HepG2 (cell line): ENCODE measurements around the gene CPVL. TPM values are rescaled to one million over a fixed set of nuclear protein-coding genes. Genes with fewer than 3 reads are reported as not detected.
A peak's percentile ranks its signal among the peaks of the same experiment; 100 is the strongest.

Experiments
- AGO1 ChIP-seq: fragments of 200-400 bp; formaldehyde crosslinking; IDR thresholded peaks from 2 replicates; pipeline ENCODE4 v1.6.1; 2017; ENCODE audit warnings: mild to moderate bottlenecking, low read depth, low read length, moderate library complexity; ENCODE audit not compliant: poor library complexity, severe bottlenecking
- ARID5B ChIP-seq: IDR thresholded peaks from 2 replicates; pipeline ENCODE4 v1.4.0; 2020; ENCODE audit warnings: mild to moderate bottlenecking, missing genetic modification reagents
- GRHL1 ChIP-seq: sonication (generic); formaldehyde crosslinking; conservative IDR thresholded peaks from 2 replicates; pipeline ENCODE4 v1.8.0; 2022; ENCODE audit warnings: missing genetic modification reagents
- NCOR1 ChIP-seq: fragments of 200-600 bp; sonication (generic); IDR thresholded peaks from 2 replicates; pipeline ENCODE4 v1.7.0; 2017; ENCODE audit warnings: antibody characterized with exemption, low read length, borderline replicate concordance
- PAF1 ChIP-seq: IDR thresholded peaks from 2 replicates; pipeline ENCODE4 v1.6.1; 2016; ENCODE audit warnings: missing genetic modification reagents, missing compliant biosample characterization
- SOX5 ChIP-seq: IDR thresholded peaks from 2 replicates; pipeline ENCODE4 v1.6.1; 2016; ENCODE audit warnings: borderline replicate concordance
- TBL1XR1 ChIP-seq: fragments of 150-350 bp; IDR thresholded peaks from 2 replicates; pipeline ENCODE4 v1.6.1; 2014; ENCODE audit warnings: borderline replicate concordance, low read length; ENCODE audit not compliant: partially characterized antibody
- ZFP36 ChIP-seq: fragments of 150-350 bp; IDR thresholded peaks from 2 replicates; pipeline ENCODE4 v1.6.1; 2018; ENCODE audit warnings: borderline replicate concordance, low read length, low read depth; ENCODE audit not compliant: partially characterized antibody
- ZNF329 ChIP-seq: sonication (generic); formaldehyde crosslinking; IDR thresholded peaks from 2 replicates; pipeline ENCODE4 v1.9.0; 2021; ENCODE audit warnings: low read depth, mild to moderate bottlenecking, missing genetic modification reagents
- ZNF33B ChIP-seq: sonication (generic); formaldehyde crosslinking; IDR thresholded peaks from 2 replicates; pipeline ENCODE4 v1.5.1; 2020; ENCODE audit warnings: mild to moderate bottlenecking, missing genetic modification reagents
- ZNF549 ChIP-seq: sonication (generic); formaldehyde crosslinking; IDR thresholded peaks from 2 replicates; pipeline ENCODE4 v1.5.0; 2020; ENCODE audit warnings: missing genetic modification reagents
- ZNF646 ChIP-seq: sonication (generic); formaldehyde crosslinking; IDR thresholded peaks from 2 replicates; pipeline ENCODE4 v1.9.0; 2021; ENCODE audit warnings: mild to moderate bottlenecking, missing genetic modification reagents
- polyA plus RNA-seq, 8 experiments: library from polyadenylated mRNA; depleted of rRNA in 3 of 8; stranded (reverse) in 7 of 8; unstranded in 1 of 8; fragments of >200 nt; fragmentation: Illumina TruSeq in 4 of 8; extraction: Trizol in 4 of 8; gene quantifications; 2 replicates each; pipeline versions ENCODE4 v1.2.1 to v1.2.3, GENCODE V29; 2011 to 2016; ENCODE audit warnings: low read depth in 4 of 8, missing spikeins in 1 of 8, mixed read lengths in 1 of 8; ENCODE audit not compliant: insufficient read depth in 1 of 8
- total RNA-seq, 5 experiments: library from RNA; depleted of rRNA; stranded (reverse); fragments of >200 nt; fragmentation: Illumina TruSeq; extraction: Trizol; gene quantifications; 2 replicates each; pipeline ENCODE4 v1.2.3, GENCODE V29; 2016; ENCODE audit warnings: low read depth in 1 of 5
- TF ChIP-seq, protein P1 (sequence below): sonication (generic); formaldehyde crosslinking; IDR thresholded peaks from 2 replicates; pipeline ENCODE4 v1.8.1; 2023; ENCODE audit warnings: mild to moderate bottlenecking, missing genetic modification reagents

CPVL gene
- total and polyA plus RNA-seq, 2 of the 13 experiments (the other 11 are each of a cell fraction or from before 2014, with no cell fraction given), result 59.2 to 294 TPM

DNA sequence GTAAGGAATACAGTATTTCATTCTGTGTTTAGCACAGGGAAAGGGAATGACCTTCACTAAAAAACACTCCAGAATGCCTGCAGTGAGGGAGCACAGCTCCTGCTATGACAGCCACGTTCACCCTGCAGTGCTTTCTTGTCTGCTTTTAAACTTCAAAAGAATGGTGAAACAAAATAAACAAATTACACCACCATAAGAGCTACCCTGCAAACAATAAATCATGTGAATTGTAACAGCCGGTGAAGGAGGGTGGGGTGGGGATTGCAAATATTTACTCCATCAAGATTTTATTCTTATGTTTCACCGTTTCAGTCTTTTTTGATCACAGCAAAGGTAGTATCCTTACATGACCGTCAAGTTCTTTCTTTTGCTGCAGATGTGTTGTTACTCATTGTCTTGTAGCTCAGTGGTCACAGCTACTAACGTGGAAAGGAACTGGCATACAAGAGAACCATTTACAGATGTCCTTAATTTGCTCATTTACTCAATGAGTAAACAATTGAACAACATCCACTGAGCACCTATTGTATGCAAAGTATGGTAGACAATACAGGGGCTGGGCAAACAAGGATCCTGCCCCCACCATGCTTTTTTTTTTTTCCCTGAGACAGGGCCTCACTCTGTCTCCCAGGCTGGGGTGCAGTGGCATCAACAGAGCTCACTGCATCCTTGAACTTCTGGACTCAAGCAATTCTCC is 44.2 kb upstream of the CPVL start (continued):
- TF ChIP-seq ZNF646 (0 out of 2 replicates have a peak, but pooled peaks have one; percentile 2), ZNF33B (CRISPR knock-in tag) (no peak), GRHL1 (CRISPR knock-in tag) (no peak), ZFP36 (no peak), ZNF329 (CRISPR knock-in tag) (no peak), SOX5 (CRISPR knock-in tag) (peak; percentile 93), TBL1XR1 (peak; percentile 22), PAF1 (CRISPR knock-in tag) (no peak), ARID5B (CRISPR knock-in tag) (peak; percentile 94), NCOR1 (peak; percentile 90; the same call in 1 of the 2 replicates), AGO1 (no peak), ZNF549 (CRISPR knock-in tag) (no peak)
- TF ChIP-seq, protein P1, sequence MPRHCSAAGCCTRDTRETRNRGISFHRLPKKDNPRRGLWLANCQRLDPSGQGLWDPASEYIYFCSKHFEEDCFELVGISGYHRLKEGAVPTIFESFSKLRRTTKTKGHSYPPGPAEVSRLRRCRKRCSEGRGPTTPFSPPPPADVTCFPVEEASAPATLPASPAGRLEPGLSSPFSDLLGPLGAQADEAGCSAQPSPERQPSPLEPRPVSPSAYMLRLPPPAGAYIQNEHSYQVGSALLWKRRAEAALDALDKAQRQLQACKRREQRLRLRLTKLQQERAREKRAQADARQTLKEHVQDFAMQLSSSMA (CRISPR knock-in tag), result no peak
